HG03159 (cell line): ENCODE data around the gene AKAP9.
"Not testable (repeated sequence)": the region's sequence is repeated elsewhere in the genome, so short reads cannot be mapped to it uniquely, and the experiment has no call there.

Source experiments
- ATAC-seq: cut with Tn5 transposase; IDR thresholded peaks from one replicate; pipeline ENCODE4 v1.9.1; 2021; ENCODE audit warnings: mild to moderate bottlenecking, moderate library complexity; ENCODE audit not compliant: unreplicated experiment

The AKAP9 gene

GRCh38 chr7:91940572-91941341 lies at the start of gene AKAP9:
Gene AKAP9, plus strand, starts transcription at chr7:91940862. Its CDS starts 238 bp downstream, at chr7:91941100.
- ATAC-seq = peak; percentile 88

- ATAC-seq = no peak
Measured at GRCh38 chr7:91892099-91892705, 48.5 kb upstream of the AKAP9 start.

- no peak for ATAC-seq
Measured at GRCh38 chr7:91892821-91893340, 47.8 kb upstream of the AKAP9 start.

- not testable (repeated sequence) for ATAC-seq
Measured at GRCh38 chr7:91893699-91894098, 47.0 kb upstream of the AKAP9 start.

- ATAC-seq = no peak
Measured at GRCh38 chr7:91894781-91895480, 45.7 kb upstream of the AKAP9 start.

GRCh38 chr7:91898240-91898992 lies 42.2 kb upstream of the AKAP9 start:
- ATAC-seq = no peak

- ATAC-seq = no peak
Measured at GRCh38 chr7:91899563-91899962, 41.1 kb upstream of the AKAP9 start.

- no peak for ATAC-seq
Measured at GRCh38 chr7:91910171-91910570, 30.5 kb upstream of the AKAP9 start.

GRCh38 chr7:91911121-91911520 lies 29.5 kb upstream of the AKAP9 start:
- no peak for ATAC-seq

- ATAC-seq = no peak
Measured at GRCh38 chr7:91912494-91912893, 28.2 kb upstream of the AKAP9 start.

- no peak for ATAC-seq
Measured at GRCh38 chr7:91913612-91914011, 27.1 kb upstream of the AKAP9 start.

- no peak for ATAC-seq
Measured at GRCh38 chr7:91915401-91916050, 25.1 kb upstream of the AKAP9 start.

GRCh38 chr7:91916051-91916440 lies 24.6 kb upstream of the AKAP9 start:
- ATAC-seq = no peak

- ATAC-seq = no peak
Measured at GRCh38 chr7:91918356-91918755, 22.3 kb upstream of the AKAP9 start.

GRCh38 chr7:91922857-91923256 lies 17.8 kb upstream of the AKAP9 start:
- ATAC-seq = no peak

GRCh38 chr7:91927912-91928311 lies 12.8 kb upstream of the AKAP9 start:
- no peak for ATAC-seq

GRCh38 chr7:91929463-91929862 lies 11.2 kb upstream of the AKAP9 start:
- peak; percentile 91 for ATAC-seq

- peak; percentile 40 for ATAC-seq
Measured at GRCh38 chr7:91940171-91940570, 491 bp upstream of the AKAP9 start.

GRCh38 chr7:91941450-91941849 lies 788 bp downstream of the AKAP9 start:
- ATAC-seq = peak; percentile 32

- no peak for ATAC-seq
Measured at GRCh38 chr7:91942312-91942711, 1.6 kb downstream of the AKAP9 start.
